A549 (cell line): Measurements from ENCODE around the gene GFAP.

ENCODE experiments used
- EP300 ChIP-seq, 2 experiments: fragments of >200 bp; sonication (Bioruptor Twin); formaldehyde crosslinking; IDR thresholded peaks; 2 replicates in 1 of 2; 3 replicates in 1 of 2; pipeline ENCODE4 v1.6.1; 2016 to 2017
- KDM5A ChIP-seq: fragments of 200-600 bp; sonication (generic); IDR thresholded peaks from 2 replicates; pipeline ENCODE4 v1.6.1; 2016; ENCODE audit warnings: antibody characterized with exemption, mild to moderate bottlenecking
- NR3C1 ChIP-seq: fragments of >200 bp; sonication (Bioruptor Twin); formaldehyde crosslinking; IDR thresholded peaks from 3 replicates; pipeline ENCODE4 v1.6.1; 2017
- POLR2A ChIP-seq: IDR thresholded peaks from 2 replicates; pipeline ENCODE4 v1.6.1; 2012; ENCODE audit warnings: mild to moderate bottlenecking, low read length
- RFX5 ChIP-seq: fragments of 450-650 bp; IDR thresholded peaks from 2 replicates; pipeline ENCODE4 v1.7.1; 2014; ENCODE audit warnings: antibody characterized with exemption, mild to moderate bottlenecking, moderate library complexity
- TP53 ChIP-seq: fragments of 250-450 bp; sonication (Bioruptor Pico); IDR thresholded peaks from 2 replicates; pipeline ENCODE4 v1.5.0; 2021; ENCODE audit warnings: mild to moderate bottlenecking, moderate library complexity
- ZNF302 ChIP-seq: fragments of 250-450 bp; sonication (Bioruptor Pico); IDR thresholded peaks from 2 replicates; pipeline ENCODE4 v1.9.0; 2021; ENCODE audit warnings: inconsistent platforms, mild to moderate bottlenecking, moderate library complexity
- TF ChIP-seq, protein P1 (sequence below): fragments of >200 bp; sonication (Bioruptor Twin); formaldehyde crosslinking; IDR thresholded peaks from 3 replicates; pipeline ENCODE4 v1.5.1; 2016

DNA sequence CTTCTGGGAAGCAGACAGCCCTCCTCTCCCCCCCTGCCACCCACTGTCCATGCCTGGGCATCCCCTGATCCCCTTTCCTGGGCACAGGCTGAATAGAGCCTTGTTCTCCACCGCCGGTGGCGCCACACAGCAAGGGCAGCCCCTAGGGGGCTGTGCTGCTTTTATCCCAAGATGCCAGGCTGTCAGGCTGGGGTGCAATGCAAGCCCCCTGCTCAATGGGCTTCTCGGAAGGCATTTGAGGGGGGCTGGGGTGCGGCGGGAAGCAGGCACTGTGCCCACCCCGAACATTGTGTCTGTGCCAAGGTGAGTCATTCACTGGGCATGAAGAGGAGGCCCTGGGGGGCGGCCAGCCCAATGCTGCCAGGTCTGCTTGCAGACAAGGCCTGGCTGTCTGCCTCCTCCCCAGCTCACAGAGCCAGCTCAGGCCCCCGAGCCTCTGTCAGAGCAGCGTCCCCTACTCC is 1.5 kb upstream of the GFAP start:
- TF ChIP-seq, protein P1, sequence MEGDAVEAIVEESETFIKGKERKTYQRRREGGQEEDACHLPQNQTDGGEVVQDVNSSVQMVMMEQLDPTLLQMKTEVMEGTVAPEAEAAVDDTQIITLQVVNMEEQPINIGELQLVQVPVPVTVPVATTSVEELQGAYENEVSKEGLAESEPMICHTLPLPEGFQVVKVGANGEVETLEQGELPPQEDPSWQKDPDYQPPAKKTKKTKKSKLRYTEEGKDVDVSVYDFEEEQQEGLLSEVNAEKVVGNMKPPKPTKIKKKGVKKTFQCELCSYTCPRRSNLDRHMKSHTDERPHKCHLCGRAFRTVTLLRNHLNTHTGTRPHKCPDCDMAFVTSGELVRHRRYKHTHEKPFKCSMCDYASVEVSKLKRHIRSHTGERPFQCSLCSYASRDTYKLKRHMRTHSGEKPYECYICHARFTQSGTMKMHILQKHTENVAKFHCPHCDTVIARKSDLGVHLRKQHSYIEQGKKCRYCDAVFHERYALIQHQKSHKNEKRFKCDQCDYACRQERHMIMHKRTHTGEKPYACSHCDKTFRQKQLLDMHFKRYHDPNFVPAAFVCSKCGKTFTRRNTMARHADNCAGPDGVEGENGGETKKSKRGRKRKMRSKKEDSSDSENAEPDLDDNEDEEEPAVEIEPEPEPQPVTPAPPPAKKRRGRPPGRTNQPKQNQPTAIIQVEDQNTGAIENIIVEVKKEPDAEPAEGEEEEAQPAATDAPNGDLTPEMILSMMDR: no peak
- TF ChIP-seq POLR2A: no peak
- no peak for TF ChIP-seq ZNF302
- no peak for TF ChIP-seq NR3C1
- no peak for TF ChIP-seq KDM5A
- no peak for TF ChIP-seq RFX5
- no peak for TF ChIP-seq TP53
- no peak for TF ChIP-seq EP300 (IDR thresholded peaks at IDR 0.05)
